NK-92 treated with Interleukin-12 subunit alpha and Interleukin-12 subunit beta, amount 100 ng/mL, for 24 hours (cell line): ENCODE data around the gene FGD6.

Experiments used
- DNase-seq: peaks from one replicate; lab custom pipeline; 2025; lab: John Stamatoyannopoulos, UW

Gene FGD6

DNA sequence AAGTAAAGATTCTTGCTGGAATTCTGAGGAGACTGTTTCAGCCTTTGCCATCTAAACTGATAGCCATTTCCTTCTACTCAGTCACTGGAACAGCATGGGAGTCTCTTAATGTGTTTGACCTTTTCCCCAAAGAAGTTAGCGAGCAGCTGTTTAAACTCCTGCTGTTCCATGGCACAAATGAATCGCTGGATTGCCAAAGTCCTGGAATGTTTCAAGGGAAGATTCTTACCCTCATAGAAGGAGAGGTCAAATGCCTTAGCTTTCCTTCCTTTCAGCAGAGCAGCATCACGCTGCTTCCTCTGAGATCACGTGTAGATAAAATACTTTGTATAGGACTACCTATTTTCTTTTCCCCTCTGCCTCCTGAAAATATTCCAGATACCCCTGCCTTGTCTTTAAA lies 133.3 kb downstream of the FGD6 start:
- no peak for DNase-seq

DNA sequence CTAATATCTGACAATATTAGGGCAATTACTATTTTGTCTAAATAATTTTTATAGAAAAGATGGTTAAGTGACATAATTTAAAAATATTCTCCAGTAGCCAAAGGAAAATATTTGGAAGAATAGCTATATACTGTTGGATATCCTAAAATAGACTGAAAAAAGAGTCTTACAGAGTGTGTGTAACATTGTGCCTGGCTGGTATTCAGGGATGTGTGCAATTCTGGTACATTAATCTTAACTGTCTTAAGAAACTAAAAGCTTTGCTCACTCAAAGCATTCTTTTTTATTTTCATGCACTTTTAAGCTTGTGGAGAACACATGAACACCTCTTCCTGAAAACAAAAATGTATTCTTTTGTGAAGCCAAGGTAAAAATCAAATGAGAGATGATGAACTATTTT lies 133.8 kb downstream of the FGD6 start:
- DNase-seq, result no peak

GRCh38 chr12:95077341-95077740 lies 139.9 kb downstream of the FGD6 start:
- no peak for DNase-seq

- no peak for DNase-seq
Observed at GRCh38 chr12:95074766-95075165, 142.5 kb downstream of the FGD6 start.

GRCh38 chr12:95073698-95074520 lies 143.4 kb downstream of the FGD6 start:
- DNase-seq, result no peak

GRCh38 chr12:95072900-95073697 lies 144.2 kb downstream of the FGD6 start, which contains the start of gene NR2C1:
Gene NR2C1 (minus strand): TSS chr12:95073618. CDS start chr12:95067384, 6,234 bp downstream.
- peak; percentile 88 for DNase-seq

- no peak for DNase-seq
Observed at GRCh38 chr12:95070378-95070777, 146.9 kb downstream of the FGD6 start.

- no peak for DNase-seq
Observed at GRCh38 chr12:95066091-95066855, 151.0 kb downstream of the FGD6 start.

DNA sequence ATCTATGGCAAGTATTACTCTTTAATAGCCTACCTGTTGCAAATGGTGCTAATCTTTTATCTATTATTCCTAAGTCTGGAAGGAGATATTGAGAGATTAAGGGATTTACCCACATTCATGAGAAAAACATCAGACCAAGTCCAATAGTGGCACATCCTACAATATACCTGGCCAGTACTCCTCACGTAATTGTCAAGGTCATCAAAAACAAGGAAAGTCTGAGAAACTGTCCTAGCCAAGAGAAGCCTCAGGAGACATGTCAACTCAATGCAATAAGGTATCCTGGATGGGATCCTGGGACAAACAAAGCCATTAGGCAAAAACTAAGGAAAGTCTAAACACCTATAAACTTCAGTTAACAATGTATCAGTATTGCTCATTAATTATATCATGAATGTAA lies 156.3 kb downstream of the FGD6 start:
- no peak for DNase-seq

GRCh38 chr12:95059984-95060383 lies 157.3 kb downstream of the FGD6 start:
- no peak for DNase-seq

- no peak for DNase-seq
Observed at GRCh38 chr12:95057424-95057823, 159.8 kb downstream of the FGD6 start.

- no peak for DNase-seq
Observed at GRCh38 chr12:95055057-95055456, 162.2 kb downstream of the FGD6 start.

- DNase-seq, result no peak
Observed at GRCh38 chr12:95054206-95054605, 163.1 kb downstream of the FGD6 start.

DNA sequence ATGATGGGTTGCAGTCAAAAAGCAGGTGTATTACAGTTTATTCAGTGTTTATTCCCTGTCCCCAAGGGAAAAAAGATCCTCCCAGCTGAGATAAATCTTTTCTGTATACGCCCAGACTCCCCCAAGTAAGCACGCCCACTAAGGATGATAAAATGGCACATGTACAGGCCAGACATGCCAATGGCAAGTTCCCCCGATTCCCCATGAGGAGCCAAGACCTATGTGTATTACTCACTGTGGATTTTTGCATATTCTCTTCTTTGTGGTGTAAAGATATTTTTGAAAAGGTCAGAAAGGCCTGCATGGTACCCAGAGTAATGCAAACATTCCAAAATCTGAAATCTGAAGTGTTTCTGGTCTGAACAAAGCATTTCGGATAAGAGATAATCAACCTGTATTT lies 166.0 kb downstream of the FGD6 start:
- DNase-seq, result no peak

GRCh38 chr12:95037906-95038305 lies 179.4 kb downstream of the FGD6 start:
- DNase-seq, result no peak

DNA sequence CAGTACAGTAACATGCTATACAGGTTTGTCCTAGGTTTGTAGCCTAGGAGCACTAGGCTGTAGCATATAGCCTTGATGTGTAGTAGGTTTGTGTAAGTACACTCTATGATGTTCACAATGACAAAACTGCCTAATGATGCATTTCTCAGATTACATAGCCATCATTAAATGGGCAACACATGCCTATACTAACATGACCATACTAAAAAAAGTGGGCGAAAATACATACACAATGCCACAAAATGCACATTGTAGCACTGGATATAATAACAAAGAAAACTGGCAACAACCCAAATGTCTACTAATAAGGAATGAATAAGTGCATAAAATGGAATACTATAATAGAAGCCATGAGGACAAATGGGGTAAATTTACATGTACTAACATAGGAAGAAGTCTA lies 182.5 kb downstream of the FGD6 start:
- no peak for DNase-seq
